OCI-LY3 (cell line): Measurements from ENCODE around the gene FLCN.

Source experiments
- H2AFZ ChIP-seq: fragments of 200-600, 300-600 bp; shearing (Covaris generic); 2 replicates; pipeline ENCODE4 v1.6.0; 2014; ENCODE audit warnings: antibody characterized with exemption, low read depth, low read length
- H3K27ac ChIP-seq: fragments of 200-600, 300-600 bp; sonication (generic); 2 replicates; pipeline ENCODE4 v1.5.1; 2014; ENCODE audit warnings: mild to moderate bottlenecking, low read length, moderate library complexity, mixed read lengths
- H3K27me3 ChIP-seq: fragments of 200-600, 300-600 bp; sonication (generic); 2 replicates; pipeline ENCODE4 v1.6.1; 2014; ENCODE audit warnings: low read depth, low read length, mixed read lengths
- H3K36me3 ChIP-seq: fragments of 200-600, 300-600 bp; sonication (generic); replicated peaks from 2 replicates; pipeline ENCODE3; 2014; ENCODE audit warnings: low read depth, low read length, mixed read lengths
- H3K4me1 ChIP-seq: fragments of 300-600, 200-600 bp; sonication (generic); 2 replicates; pipeline ENCODE4 v1.6.1; 2014; ENCODE audit warnings: low read length, mixed read lengths
- H3K4me2 ChIP-seq: fragments of 200-600, 300-600 bp; sonication (generic); 2 replicates; pipeline ENCODE4 v1.6.1; 2014; ENCODE audit warnings: low read length, mixed read lengths
- H3K4me3 ChIP-seq: fragments of 300-600, 200-600 bp; sonication (generic); 2 replicates; pipeline ENCODE4 v1.5.1; 2014; ENCODE audit warnings: antibody characterized with exemption, mild to moderate bottlenecking, low read length, moderate library complexity
- H3K79me2 ChIP-seq: fragments of 300-600, 200-600 bp; shearing (Covaris generic); 2 replicates; pipeline ENCODE4 v1.6.1; 2014; ENCODE audit warnings: mild to moderate bottlenecking, low read length, mixed read lengths
- H3K9ac ChIP-seq: fragments of 300-600, 200-600 bp; shearing (Covaris generic); 2 replicates; pipeline ENCODE4 v1.6.0; 2014; ENCODE audit warnings: mild to moderate bottlenecking, low read length, moderate library complexity
- H3K9me3 ChIP-seq: fragments of 200-600, 300-600 bp; shearing (Covaris generic); 2 replicates; pipeline ENCODE4 v1.6.1; 2014; ENCODE audit warnings: low read length, mixed read lengths; ENCODE audit not compliant: insufficient read depth
- H4K20me1 ChIP-seq: fragments of 200-600, 300-600 bp; sonication (generic); 2 replicates; pipeline ENCODE4 v1.6.1; 2016; ENCODE audit warnings: low read length, mixed read lengths; ENCODE audit not compliant: insufficient read depth
- EZH2phosphoT487 ChIP-seq: fragments of 200-600 bp; shearing (Covaris generic); IDR thresholded peaks from 2 replicates; pipeline ENCODE4 v1.6.1; 2018; ENCODE audit warnings: antibody characterized with exemption, mixed run types, low read depth
- TF ChIP-seq, protein P1 (sequence below): fragments of 200-600, 300-600 bp; sonication (generic); IDR thresholded peaks from 2 replicates; pipeline ENCODE4 v1.5.1; 2014; ENCODE audit warnings: antibody characterized with exemption, low read length, low read depth

Gene FLCN

DNA sequence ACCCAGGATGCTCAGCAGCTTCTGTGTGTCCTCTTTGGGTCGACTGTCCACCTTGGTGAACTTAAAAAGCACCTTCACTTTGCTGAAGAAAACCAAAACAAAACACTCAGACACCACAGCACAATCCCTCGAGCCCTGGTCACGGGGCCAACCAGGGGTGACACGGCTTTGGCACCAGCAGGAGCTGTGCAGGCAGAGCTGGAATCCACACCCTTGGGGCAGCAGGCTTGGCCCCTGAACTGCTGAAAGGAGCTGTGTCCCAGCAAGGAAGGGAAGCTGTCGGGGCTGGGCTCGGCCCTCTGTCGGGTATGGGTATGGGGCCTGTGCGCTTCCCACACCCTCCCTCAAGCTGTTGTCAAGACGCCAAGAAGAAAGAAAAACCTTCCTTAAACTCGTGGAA is 23.2 kb downstream of the FLCN start:
- Histone ChIP-seq H3K4me1 (no peaks in the 10 kb centered on the region), H3K79me2 (no peaks in the 10 kb centered on the region), H3K9ac (no peak overlapping the region), H3K27ac (no peak overlapping the region), H3K9me3 (no peaks in the 10 kb centered on the region), H3K36me3 (peaks cover 3% of the 10 kb centered on the region), H3K4me3 (no peak overlapping the region), H4K20me1 (no peaks in the 10 kb centered on the region), H2AFZ (no peak overlapping the region), H3K27me3 (no peaks in the 10 kb centered on the region), H3K4me2 (no peak overlapping the region)
- no peak for TF ChIP-seq EZH2phosphoT487
- TF ChIP-seq, protein P1, sequence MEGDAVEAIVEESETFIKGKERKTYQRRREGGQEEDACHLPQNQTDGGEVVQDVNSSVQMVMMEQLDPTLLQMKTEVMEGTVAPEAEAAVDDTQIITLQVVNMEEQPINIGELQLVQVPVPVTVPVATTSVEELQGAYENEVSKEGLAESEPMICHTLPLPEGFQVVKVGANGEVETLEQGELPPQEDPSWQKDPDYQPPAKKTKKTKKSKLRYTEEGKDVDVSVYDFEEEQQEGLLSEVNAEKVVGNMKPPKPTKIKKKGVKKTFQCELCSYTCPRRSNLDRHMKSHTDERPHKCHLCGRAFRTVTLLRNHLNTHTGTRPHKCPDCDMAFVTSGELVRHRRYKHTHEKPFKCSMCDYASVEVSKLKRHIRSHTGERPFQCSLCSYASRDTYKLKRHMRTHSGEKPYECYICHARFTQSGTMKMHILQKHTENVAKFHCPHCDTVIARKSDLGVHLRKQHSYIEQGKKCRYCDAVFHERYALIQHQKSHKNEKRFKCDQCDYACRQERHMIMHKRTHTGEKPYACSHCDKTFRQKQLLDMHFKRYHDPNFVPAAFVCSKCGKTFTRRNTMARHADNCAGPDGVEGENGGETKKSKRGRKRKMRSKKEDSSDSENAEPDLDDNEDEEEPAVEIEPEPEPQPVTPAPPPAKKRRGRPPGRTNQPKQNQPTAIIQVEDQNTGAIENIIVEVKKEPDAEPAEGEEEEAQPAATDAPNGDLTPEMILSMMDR = no peak

DNA sequence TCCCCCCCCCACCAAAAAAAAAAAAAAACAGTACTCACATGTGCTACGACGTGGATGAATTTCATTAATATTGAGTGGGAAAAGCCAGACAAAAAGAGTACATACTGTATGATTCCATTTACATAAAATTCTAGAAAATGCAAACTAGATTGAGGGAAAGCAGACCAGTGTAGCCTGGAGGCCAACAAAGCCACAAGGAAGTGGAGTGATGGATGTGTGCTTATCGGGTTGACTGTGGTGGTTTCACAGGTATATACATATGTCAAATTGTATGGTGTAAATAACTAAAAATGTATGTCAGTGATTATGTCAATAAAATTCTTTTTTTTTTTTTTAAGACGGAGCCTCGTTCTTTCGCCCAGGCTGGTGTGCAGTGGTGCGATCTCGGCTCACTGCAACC is 29.0 kb downstream of the FLCN start:
- Histone ChIP-seq H3K4me3 (no peak overlapping the region), H3K4me2 (no peak overlapping the region), H3K79me2 (peaks cover 28% of the 10 kb centered on the region), H3K27ac (no peak overlapping the region), H3K4me1 (peaks cover 18% of the 10 kb centered on the region), H3K36me3 (peaks cover 18% of the 10 kb centered on the region), H3K27me3 (no peaks in the 10 kb centered on the region), H3K9ac (no peak overlapping the region), H4K20me1 (peaks cover 8% of the 10 kb centered on the region), H3K9me3 (no peaks in the 10 kb centered on the region), H2AFZ (no peak overlapping the region)
- TF ChIP-seq, protein P1 = no peak
- no peak for TF ChIP-seq EZH2phosphoT487

DNA sequence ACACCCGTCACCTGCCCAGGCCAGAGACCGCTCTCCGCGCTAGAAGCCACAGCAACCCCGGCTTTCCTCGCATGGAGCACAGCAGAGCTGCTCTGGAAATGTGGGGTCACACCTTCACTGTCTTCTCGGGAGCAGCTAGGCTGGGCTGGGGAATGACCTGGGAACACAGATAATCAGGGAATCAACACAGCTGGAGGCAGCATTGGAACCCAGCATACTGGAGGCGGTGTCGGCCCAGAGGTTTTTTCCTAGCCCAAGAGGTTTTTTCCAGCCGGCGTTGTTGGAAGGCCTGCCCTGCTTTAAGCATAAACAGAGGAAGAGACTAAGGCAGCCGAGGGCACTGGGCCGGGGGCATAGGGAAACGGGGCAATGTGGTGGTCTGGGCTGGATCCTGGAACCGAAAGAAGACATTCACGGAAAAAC is 30.0 kb downstream of the FLCN start:
- H2AFZ ChIP-seq = peak overlapping the region; percentile 68; the same call in 1 of the 2 replicates
- H3K4me3 ChIP-seq = peak overlapping the region; percentile 99
- peaks cover 18% of the 10 kb centered on the region for H3K4me1 ChIP-seq
- no peak overlapping the region; the same call in 1 of the 2 replicates for H3K9ac ChIP-seq
- H3K27me3 ChIP-seq = no peaks in the 10 kb centered on the region
- peak overlapping the region; percentile 98 for H3K4me2 ChIP-seq
- peaks cover 8% of the 10 kb centered on the region for H4K20me1 ChIP-seq
- TF ChIP-seq EZH2phosphoT487 = no peak
- TF ChIP-seq, protein P1 = no peak
- H3K36me3 ChIP-seq = peaks cover 18% of the 10 kb centered on the region
- no peaks in the 10 kb centered on the region for H3K9me3 ChIP-seq
- H3K27ac ChIP-seq = peak overlapping the region; percentile 59
- H3K79me2 ChIP-seq = peaks cover 39% of the 10 kb centered on the region

DNA sequence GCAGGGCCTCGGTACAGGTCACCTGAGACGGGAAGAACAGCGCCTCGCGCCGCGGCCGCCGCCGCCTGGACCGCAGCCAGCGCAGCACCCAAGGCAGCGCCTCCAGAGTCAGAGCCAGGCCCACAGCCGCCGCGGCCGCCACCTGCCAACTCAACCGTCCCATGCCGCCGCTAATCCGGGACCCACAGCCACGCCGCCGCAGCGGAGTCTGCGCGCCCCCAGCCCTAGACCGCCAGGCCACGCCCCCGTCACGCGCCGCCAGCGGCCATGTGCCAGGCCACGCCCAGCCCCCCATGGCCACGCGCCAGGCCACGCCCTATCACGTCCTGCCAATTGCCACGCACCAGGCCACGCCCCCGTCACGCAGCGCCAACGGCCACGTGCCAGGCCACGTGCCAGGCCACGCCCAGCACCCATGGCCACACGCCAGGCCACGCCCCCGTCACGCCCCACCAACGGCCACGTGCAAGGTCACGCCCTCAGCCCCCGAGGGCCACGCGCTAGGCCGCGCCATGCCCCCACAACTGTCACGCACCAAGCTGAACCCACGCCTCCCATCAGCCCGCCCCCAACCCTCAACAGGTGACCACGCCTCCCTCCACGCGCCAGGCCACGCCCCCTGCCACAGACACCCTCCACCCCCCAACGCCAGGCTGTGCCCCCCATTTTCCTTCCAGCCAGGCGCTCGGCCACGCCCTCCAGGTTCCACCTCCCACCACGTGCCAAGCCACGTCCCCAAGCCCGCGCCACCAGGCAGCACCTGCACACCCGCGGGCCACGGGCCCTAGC is 30.6 kb downstream of the FLCN start, which contains the start of gene PLD6:
PLD6 (minus strand) TSS at position 210 of the 789 bp plus-strand sequence; CDS start at position 163, 47 bp downstream.
- Histone ChIP-seq H2AFZ (peak within 1 kb of the TSS; percentile 68; the same call in 1 of the 2 replicates), H3K9me3 (no peaks in the 10 kb centered on the region), H3K4me1 (peaks cover 18% of the 10 kb centered on the region), H4K20me1 (peaks cover 8% of the 10 kb centered on the region), H3K9ac (peak within 1 kb of the TSS; percentile 96), H3K36me3 (peaks cover 17% of the 10 kb centered on the region), H3K79me2 (peaks cover 42% of the 10 kb centered on the region), H3K27ac (peak within 1 kb of the TSS; percentile 59), H3K4me2 (peak within 1 kb of the TSS; percentile 98), H3K4me3 (peak within 1 kb of the TSS; percentile 99), H3K27me3 (no peaks in the 10 kb centered on the region)
- TF ChIP-seq EZH2phosphoT487 = no peak
- TF ChIP-seq, protein P1 = no peak
